Measurements from ENCODE around the gene TAF7.
"Not testable (repeated sequence)": the region's sequence is repeated elsewhere in the genome, so short reads cannot be mapped to it uniquely, and the experiment has no call there.

The TAF7 gene

GRCh38 chr5:141338538-141339306 lies 18.1 kb upstream of the TAF7 start, which contains the start of gene PCDHGA2:
PCDHGA2 (plus strand) TSS chr5:141338760.
- DNase-seq (ENCODE audit: low read depth): no peak

GRCh38 chr5:141332571-141332970 lies 12.0 kb upstream of the TAF7 start:
- not testable (repeated sequence) for DNase-seq (ENCODE audit: low read depth)

GRCh38 chr5:141330299-141331080 lies 9.9 kb upstream of the TAF7 start, which contains the start of gene PCDHGA1:
PCDHGA1 (plus strand) TSS chr5:141330514.
- no peak for DNase-seq (ENCODE audit: low read depth)

- DNase-seq (ENCODE audit: low read depth): no peak
Measured at GRCh38 chr5:141328231-141328630, 7.6 kb upstream of the TAF7 start.

- DNase-seq (ENCODE audit: low read depth): peak; percentile 52
Measured at GRCh38 chr5:141326088-141326854, 5.7 kb upstream of the TAF7 start.

- no peak for DNase-seq (ENCODE audit: low read depth)
Measured at GRCh38 chr5:141322261-141322660, 1.7 kb upstream of the TAF7 start.

- no peak for DNase-seq (ENCODE audit: low read depth)
Measured at GRCh38 chr5:141319699-141320098, 885 bp downstream of the TAF7 start.

GRCh38 chr5:141319202-141319601 lies 1.4 kb downstream of the TAF7 start:
- DNase-seq (ENCODE audit: low read depth): no peak

GRCh38 chr5:141316963-141317362 lies 3.6 kb downstream of the TAF7 start:
- not testable (repeated sequence) for DNase-seq (ENCODE audit: low read depth)

- no peak for DNase-seq (ENCODE audit: low read depth)
Measured at GRCh38 chr5:141313711-141314110, 6.9 kb downstream of the TAF7 start.

- DNase-seq (ENCODE audit: low read depth): no peak
Measured at GRCh38 chr5:141306630-141307029, 14.0 kb downstream of the TAF7 start.

- DNase-seq (ENCODE audit: low read depth): no peak
Measured at GRCh38 chr5:141303756-141304155, 16.8 kb downstream of the TAF7 start, which contains the start of gene SLC25A2. SLC25A2 (minus strand) TSS chr5:141304049; CDS start chr5:141303865, 184 bp downstream.

- no peak for DNase-seq (ENCODE audit: low read depth)
Measured at GRCh38 chr5:141298376-141298775, 22.2 kb downstream of the TAF7 start.

GRCh38 chr5:141272906-141273305 lies 47.7 kb downstream of the TAF7 start:
- DNase-seq (ENCODE audit: low read depth): no peak

GRCh38 chr5:141269195-141269594 lies 51.4 kb downstream of the TAF7 start:
- no peak for DNase-seq (ENCODE audit: low read depth)

Measured in stimulated activated CD4-positive, alpha-beta T cell treated with anti-CD3 and anti-CD28 coated beads, Interleukin-2, amount 100 ng/mL, for 4 hours (primary cell).